RCC 7860 (cell line): ENCODE results near the gene FMN1.
"Not testable (repeated sequence)": the region's sequence is repeated elsewhere in the genome, so short reads cannot be mapped to it uniquely, and the experiment has no call there.

Source experiments
- DNase-seq: peaks from one replicate; pipeline ENCODE4 v3.0.0-alpha.2; 2015; ENCODE audit warnings: low spot score
- FAIRE-seq: peaks from 2 replicates; lab custom pipeline; 2012; peaks lifted over from hg19 to GRCh38; lab: Jason Lieb, UNC

Gene FMN1

GRCh38 chr15:33095641-33096040, 98.9 kb downstream of the FMN1 start:
- no peak for DNase-seq
- FAIRE-seq = no peak

DNA sequence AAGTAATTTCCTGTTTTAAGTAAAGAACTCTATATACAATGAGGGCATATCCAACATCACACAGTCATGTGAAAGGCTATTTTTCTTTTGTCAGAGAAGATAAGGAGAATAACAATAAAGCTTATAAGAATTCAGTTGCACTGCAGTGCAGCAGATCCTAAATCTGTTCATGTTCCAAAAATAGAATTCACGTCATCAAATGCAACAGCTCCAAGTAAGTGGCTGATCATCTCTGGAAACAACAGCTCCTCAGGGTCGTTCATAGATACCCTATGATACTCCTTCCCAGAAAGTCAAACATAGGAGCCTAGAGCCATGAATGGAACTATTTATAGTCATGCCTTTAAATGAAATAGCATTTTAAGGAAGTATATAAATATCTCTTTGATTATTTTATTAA, 100.2 kb downstream of the FMN1 start:
- FAIRE-seq (no peak), DNase-seq (no peak)

- DNase-seq (no peak), FAIRE-seq (no peak)
Observed at GRCh38 chr15:33093222-33093621, 101.3 kb downstream of the FMN1 start.

DNA sequence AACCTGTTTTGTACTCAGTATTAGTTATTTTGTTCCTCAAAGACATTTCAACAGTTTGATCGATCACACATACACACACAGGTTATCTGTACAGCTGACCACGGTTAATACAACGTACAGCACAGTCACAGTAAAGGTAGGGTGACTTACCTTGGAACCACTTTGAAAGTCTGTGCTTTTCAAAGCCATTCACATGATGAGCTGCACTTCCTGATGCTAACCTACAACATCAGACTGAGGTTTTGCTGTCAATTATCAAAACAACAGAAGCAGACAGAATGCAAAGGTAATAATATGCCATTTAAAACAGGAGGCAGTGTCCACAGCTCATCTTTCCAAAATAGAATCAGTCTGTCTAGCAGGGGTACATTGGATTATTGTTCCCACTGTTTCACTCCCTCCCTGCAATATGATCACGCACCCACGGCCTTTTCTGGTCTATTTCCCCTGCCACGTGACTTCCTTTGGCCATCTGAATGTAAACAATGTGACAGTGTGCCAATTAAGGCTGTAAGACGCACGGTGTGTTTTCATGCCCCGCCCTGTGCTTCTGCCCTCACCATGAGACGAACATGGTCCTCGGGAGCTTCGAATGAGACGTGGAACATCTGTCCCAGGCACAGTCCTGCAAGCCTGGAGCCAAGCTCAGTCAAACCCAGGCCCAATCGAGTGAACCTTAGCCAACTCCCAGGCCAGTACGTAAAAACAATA, 102.4 kb downstream of the FMN1 start:
- no peak for DNase-seq
- FAIRE-seq = no peak

GRCh38 chr15:33089878-33090757, 104.4 kb downstream of the FMN1 start:
- DNase-seq (no peak), FAIRE-seq (no peak)

GRCh38 chr15:33089165-33089877, 105.2 kb downstream of the FMN1 start:
- FAIRE-seq = no peak
- DNase-seq = no peak

- DNase-seq (peak; percentile 47), FAIRE-seq (peak; percentile 88)
Observed at GRCh38 chr15:33086500-33087121, 107.9 kb downstream of the FMN1 start.

GRCh38 chr15:33084661-33085060, 109.9 kb downstream of the FMN1 start:
- DNase-seq = no peak
- FAIRE-seq = no peak

- DNase-seq (peak; percentile 77), FAIRE-seq (peak; percentile 82)
Observed at GRCh38 chr15:33083232-33084081, 111.1 kb downstream of the FMN1 start.

GRCh38 chr15:33080006-33080405, 114.5 kb downstream of the FMN1 start:
- FAIRE-seq = no peak
- DNase-seq = no peak

DNA sequence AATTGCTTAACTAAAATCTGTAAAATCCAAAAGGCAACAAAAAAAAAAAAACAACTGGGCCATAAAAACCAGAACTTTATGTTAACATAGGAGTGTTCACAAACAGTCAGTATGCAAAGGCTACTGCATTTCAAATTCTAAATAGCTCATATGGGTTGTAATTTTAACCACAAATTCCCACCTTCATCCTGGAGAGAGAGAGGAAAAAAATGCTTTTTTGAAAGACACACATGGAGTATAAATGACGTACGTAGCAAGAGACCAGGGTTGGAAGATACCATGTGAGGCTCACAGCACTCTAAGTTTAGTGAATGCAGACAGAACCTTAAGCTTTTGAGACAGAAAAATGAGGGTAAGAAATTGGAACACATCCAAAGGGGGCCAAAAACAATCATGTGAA, 115.9 kb downstream of the FMN1 start:
- FAIRE-seq (no peak), DNase-seq (no peak)

- FAIRE-seq (no peak), DNase-seq (no peak)
Observed at GRCh38 chr15:33076937-33077336, 117.6 kb downstream of the FMN1 start.

GRCh38 chr15:33074942-33075341, 119.6 kb downstream of the FMN1 start:
- no peak for FAIRE-seq
- no peak for DNase-seq

- FAIRE-seq (no peak), DNase-seq (no peak)
Observed at GRCh38 chr15:33074212-33074611, 120.3 kb downstream of the FMN1 start.

- FAIRE-seq = no peak
- no peak for DNase-seq
Observed at GRCh38 chr15:33071451-33071850, 123.1 kb downstream of the FMN1 start.

- DNase-seq, FAIRE-seq: not testable (repeated sequence)
Observed at GRCh38 chr15:33069903-33070302, 124.6 kb downstream of the FMN1 start.

GRCh38 chr15:33069161-33069560, 125.4 kb downstream of the FMN1 start:
- FAIRE-seq = no peak
- no peak for DNase-seq

DNA sequence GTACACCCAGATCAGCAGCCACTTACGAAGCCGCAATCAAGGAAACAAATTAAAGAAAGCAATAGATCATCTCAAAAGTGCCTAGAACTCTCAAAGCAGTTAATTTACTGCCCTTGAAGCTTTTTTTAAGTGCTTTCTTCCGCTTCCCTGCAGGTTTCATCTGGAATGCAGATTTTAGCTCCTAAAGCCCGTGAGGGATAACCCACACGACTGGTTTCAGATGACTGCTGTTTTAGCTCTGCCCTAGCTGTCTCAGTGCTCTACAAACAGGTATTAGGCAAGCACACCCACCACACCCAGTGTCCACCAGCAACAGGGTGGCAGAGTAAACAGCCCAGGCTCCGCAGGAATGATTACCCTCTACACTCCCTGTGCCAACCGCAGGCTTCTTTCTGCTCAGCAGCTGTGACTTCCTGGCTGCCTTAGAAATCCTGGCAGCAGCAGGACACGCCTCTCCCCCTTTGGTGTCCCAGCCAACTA, 126.0 kb downstream of the FMN1 start:
- FAIRE-seq (peak; percentile 92), DNase-seq (peak; percentile 90)

GRCh38 chr15:33068007-33068481, 126.5 kb downstream of the FMN1 start:
- DNase-seq (peak; percentile 72), FAIRE-seq (peak; percentile 57)

- FAIRE-seq = no peak
- DNase-seq = peak; percentile 22
Observed at GRCh38 chr15:33067456-33067855, 127.1 kb downstream of the FMN1 start.
